Nephron (organoid): ENCODE measurements around the gene KIR3DL1.
"Not testable (repeated sequence)": the region's sequence is repeated elsewhere in the genome, so short reads cannot be mapped to it uniquely, and the experiment has no call there.

ENCODE experiments used
- H3K27ac Mint-ChIP-seq, 3 experiments: 2 replicates each; pipeline ENCODE4 v1.8.0; 2020; ENCODE audit warnings: mixed read lengths in 3 of 3, mild to moderate bottlenecking in 2 of 3, moderate library complexity in 1 of 3
- H3K27me3 Mint-ChIP-seq: 2 replicates; pipeline ENCODE4 v1.8.0; 2021; ENCODE audit warnings: low read depth, mild to moderate bottlenecking, moderate library complexity, mixed read lengths
- H3K36me3 Mint-ChIP-seq: 2 replicates; pipeline ENCODE4 v1.8.0; 2020; ENCODE audit warnings: low read depth, mixed read lengths
- H3K4me1 Mint-ChIP-seq: 2 replicates; pipeline ENCODE4 v1.8.0; 2020; ENCODE audit warnings: mixed read lengths
- H3K4me3 Mint-ChIP-seq, 3 experiments: 2 replicates each; pipeline ENCODE4 v1.8.0; 2020; ENCODE audit warnings: mild to moderate bottlenecking in 3 of 3, mixed read lengths in 3 of 3, moderate library complexity in 2 of 3
- H3K9me3 Mint-ChIP-seq: 2 replicates; pipeline ENCODE4 v1.8.0; 2020; ENCODE audit warnings: mixed read lengths
- TF ChIP-seq, protein P1 (sequence below), 3 experiments: fragments of 200-600 bp; sonication (generic); IDR thresholded peaks; one replicate each; pipeline ENCODE4 v1.5.0; 2021; ENCODE audit warnings: antibody characterized with exemption in 3 of 3; ENCODE audit not compliant: unreplicated experiment in 3 of 3

The KIR3DL1 gene

DNA sequence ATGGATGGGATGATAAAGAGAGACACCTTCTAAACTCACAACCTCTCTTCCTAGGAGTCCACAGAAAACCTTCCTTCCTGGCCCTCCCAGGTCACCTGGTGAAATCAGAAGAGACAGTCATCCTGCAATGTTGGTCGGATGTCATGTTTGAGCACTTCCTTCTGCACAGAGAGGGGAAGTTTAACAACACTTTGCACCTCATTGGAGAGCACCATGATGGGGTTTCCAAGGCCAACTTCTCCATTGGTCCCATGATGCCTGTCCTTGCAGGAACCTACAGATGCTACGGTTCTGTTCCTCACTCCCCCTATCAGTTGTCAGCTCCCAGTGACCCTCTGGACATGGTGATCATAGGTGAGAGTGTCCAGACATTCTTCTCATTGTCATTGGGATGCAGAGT, 21.3 kb downstream of the KIR3DL1 start:
- H3K36me3 Mint-ChIP-seq, H3K4me1 Mint-ChIP-seq, H3K27me3 Mint-ChIP-seq, H3K4me3 Mint-ChIP-seq, H3K27ac Mint-ChIP-seq: not testable (repeated sequence)
- peaks cover 33% of the 10 kb centered on the region for H3K9me3 Mint-ChIP-seq

DNA sequence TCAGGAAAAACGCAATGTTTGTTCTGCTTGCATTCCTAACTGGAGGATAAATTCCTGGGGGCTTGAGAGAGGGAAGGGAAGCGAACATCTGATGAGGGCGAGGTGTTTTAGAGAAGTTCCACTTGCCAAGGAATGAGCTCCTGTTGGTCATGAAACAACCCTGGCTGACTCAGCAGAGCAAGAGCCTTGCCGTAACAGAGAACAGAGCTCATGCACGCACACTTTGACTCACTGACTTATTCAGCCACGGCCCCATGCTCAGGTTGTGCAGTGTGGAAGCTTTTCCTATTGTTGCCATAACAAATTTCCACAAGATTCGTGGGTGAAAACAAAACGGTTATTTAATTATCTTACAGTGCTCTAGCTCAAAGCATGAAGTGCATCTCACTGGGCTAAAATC, 26.9 kb downstream of the KIR3DL1 start:
- H3K36me3 Mint-ChIP-seq, H3K4me3 Mint-ChIP-seq, H3K4me1 Mint-ChIP-seq, H3K27me3 Mint-ChIP-seq, H3K27ac Mint-ChIP-seq: not testable (repeated sequence)
- H3K9me3 Mint-ChIP-seq: peaks cover 43% of the 10 kb centered on the region

DNA sequence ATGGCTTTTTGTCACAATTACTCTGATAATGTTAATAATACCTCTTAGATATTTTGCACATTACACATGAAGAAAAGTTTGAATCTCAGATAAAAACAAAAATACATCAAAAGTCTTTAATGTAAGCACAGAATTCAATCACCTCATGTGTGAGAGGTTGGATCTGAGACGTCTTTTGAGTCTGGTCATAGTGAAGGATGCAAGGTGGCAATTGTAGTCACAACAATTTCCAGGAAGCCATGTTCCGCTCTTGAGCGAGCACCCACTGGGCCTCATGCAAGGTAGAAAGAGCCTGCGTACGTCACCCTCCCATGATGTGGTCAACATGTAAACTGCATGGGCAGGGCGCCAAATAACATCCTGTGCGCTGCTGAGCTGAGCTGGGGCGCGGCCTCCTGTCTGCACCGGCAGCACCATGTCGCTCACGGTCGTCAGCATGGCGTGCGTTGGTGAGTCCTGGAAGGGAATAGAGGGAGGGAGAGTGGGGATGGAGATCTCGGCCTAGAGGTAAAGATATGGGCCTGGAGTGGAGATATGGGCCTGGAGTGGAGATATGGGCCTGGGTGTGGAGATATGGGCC, 33.9 kb downstream of the KIR3DL1 start, which contains the start of gene KIR3DL2:
Gene KIR3DL2, plus strand, starts transcription at position 383 of the 580 bp plus-strand sequence. Its CDS starts 33 bp downstream, at position 416.
- not testable (repeated sequence) for H3K27me3 Mint-ChIP-seq, H3K4me3 Mint-ChIP-seq, H3K4me1 Mint-ChIP-seq, H3K36me3 Mint-ChIP-seq, H3K27ac Mint-ChIP-seq
- peaks cover 64% of the 10 kb centered on the region for H3K9me3 Mint-ChIP-seq

DNA sequence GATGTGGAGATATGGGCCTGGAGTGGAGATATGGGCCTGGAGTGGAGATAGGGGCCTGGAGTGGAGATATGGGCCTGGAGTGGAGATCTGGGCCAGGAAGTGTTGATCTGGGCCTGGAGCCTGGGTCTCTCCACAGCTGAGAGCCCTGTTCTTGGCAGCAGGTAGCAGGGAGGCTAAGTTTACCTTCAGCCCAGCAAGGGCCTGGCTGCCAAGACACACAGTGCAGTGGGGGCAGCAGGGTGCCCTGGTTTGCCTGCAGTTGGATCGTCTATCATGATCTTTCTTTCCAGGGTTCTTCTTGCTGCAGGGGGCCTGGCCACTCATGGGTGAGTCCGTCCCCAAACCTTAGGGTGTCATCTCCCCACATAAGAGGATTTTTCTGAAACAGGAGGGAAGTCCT, 34.7 kb downstream of the KIR3DL1 start:
- TF ChIP-seq, protein P1, sequence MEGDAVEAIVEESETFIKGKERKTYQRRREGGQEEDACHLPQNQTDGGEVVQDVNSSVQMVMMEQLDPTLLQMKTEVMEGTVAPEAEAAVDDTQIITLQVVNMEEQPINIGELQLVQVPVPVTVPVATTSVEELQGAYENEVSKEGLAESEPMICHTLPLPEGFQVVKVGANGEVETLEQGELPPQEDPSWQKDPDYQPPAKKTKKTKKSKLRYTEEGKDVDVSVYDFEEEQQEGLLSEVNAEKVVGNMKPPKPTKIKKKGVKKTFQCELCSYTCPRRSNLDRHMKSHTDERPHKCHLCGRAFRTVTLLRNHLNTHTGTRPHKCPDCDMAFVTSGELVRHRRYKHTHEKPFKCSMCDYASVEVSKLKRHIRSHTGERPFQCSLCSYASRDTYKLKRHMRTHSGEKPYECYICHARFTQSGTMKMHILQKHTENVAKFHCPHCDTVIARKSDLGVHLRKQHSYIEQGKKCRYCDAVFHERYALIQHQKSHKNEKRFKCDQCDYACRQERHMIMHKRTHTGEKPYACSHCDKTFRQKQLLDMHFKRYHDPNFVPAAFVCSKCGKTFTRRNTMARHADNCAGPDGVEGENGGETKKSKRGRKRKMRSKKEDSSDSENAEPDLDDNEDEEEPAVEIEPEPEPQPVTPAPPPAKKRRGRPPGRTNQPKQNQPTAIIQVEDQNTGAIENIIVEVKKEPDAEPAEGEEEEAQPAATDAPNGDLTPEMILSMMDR (IDR thresholded peaks at IDR 0.05; ENCODE audit: unreplicated experiment in 3 of 3): no peak
- Mint-ChIP-seq H3K9me3 (peaks cover 66% of the 10 kb centered on the region), H3K4me3 (no peak overlapping the region), H3K27me3 (no peaks in the 10 kb centered on the region), H3K4me1 (no peaks in the 10 kb centered on the region), H3K36me3 (no peaks in the 10 kb centered on the region), H3K27ac (no peak overlapping the region)

DNA sequence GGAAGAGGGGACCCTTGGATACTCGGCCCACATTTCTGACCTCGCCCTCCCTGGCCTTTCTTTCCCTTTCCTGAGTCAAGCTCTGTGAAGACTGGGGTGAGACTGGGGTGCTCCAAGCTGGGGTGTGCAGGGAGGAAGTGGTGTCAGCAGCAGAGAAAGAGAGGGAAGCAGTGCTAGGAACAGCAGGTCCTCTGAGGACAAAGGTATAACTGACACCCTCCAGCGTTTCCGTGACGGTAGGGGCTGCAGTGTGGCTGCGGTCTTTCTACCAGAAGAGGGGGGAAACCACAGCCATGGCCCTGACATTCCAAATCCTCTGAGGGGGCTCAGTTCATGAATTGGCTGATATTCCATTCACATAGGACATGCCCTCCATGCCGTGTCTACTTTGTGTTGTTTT, 35.1 kb downstream of the KIR3DL1 start:
- Mint-ChIP-seq H3K4me1 (no peaks in the 10 kb centered on the region), H3K27me3 (no peaks in the 10 kb centered on the region), H3K36me3 (no peaks in the 10 kb centered on the region), H3K4me3 (no peak overlapping the region), H3K9me3 (peaks cover 64% of the 10 kb centered on the region), H3K27ac (no peak overlapping the region)
- TF ChIP-seq, protein P1 (IDR thresholded peaks at IDR 0.05; ENCODE audit: unreplicated experiment in 3 of 3): no peak

DNA sequence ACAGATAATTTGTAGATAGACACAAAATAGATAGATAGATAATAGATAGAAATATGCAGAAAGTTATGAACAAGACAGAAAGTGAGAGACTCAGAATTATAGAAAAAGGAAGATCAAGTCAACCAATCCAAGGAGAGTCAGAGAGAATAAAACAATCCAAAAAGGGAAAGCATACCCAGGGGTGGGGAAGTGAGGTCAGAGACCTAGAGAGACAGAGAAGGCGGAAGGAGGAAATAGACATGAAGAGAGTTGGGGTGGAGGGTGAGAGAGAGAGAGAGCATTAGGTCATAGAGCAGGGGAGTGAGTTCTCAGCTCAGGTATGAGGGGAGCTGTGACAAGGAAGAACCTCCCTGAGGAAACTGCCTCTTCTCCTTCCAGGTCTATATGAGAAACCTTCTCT, 39.0 kb downstream of the KIR3DL1 start:
- not testable (repeated sequence) for H3K4me3 Mint-ChIP-seq, H3K4me1 Mint-ChIP-seq
- H3K9me3 Mint-ChIP-seq: peaks cover 47% of the 10 kb centered on the region

DNA sequence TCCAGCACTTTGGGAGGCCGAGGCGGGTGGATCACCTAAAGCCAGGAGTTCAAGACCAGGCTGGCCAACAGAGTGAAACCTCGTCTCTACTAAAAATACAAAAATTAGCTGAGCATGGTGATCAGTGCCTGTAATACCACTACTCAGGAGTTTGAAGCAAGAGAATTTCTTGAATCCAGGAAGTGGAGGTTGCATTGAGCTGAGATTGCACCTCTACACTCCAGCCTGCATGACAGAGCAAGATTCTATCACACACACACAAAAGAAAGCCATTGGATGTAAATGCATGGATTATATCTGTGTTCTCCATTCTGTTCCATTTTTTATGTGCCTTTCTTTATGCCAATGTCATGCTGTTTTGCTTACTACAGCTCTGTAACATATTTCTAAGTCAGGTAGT, 42.2 kb downstream of the KIR3DL1 start:
- not testable (repeated sequence) for H3K4me1 Mint-ChIP-seq, H3K36me3 Mint-ChIP-seq, H3K27ac Mint-ChIP-seq, H3K27me3 Mint-ChIP-seq, H3K4me3 Mint-ChIP-seq
- H3K9me3 Mint-ChIP-seq: peaks cover 39% of the 10 kb centered on the region

More for the DNA sequence above, 39.0 kb downstream of the KIR3DL1 start:
- not testable (repeated sequence) for H3K27me3 Mint-ChIP-seq, H3K27ac Mint-ChIP-seq, H3K36me3 Mint-ChIP-seq

DNA sequence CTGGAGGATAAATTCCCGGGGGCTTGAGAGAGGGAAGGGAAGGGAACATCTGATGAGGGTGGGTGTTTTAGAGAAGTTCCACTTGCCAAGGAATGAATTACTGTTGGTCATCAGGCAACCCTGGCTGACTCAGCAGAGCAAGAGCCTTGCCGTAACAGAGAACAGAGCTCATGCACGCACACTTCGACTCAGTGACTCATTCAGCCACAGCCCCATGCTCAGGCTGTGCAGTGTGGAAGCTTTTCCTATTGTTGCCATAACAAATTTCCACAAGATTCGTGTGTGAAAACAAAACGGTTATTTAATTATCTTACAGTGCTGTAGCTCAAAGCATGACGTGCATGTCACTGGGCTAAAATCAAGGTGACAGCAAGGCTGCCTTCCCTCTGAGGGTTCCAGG, 43.2 kb downstream of the KIR3DL1 start:
- not testable (repeated sequence) for H3K27ac Mint-ChIP-seq, H3K27me3 Mint-ChIP-seq, H3K4me1 Mint-ChIP-seq, H3K4me3 Mint-ChIP-seq, H3K36me3 Mint-ChIP-seq
- peaks cover 34% of the 10 kb centered on the region for H3K9me3 Mint-ChIP-seq

DNA sequence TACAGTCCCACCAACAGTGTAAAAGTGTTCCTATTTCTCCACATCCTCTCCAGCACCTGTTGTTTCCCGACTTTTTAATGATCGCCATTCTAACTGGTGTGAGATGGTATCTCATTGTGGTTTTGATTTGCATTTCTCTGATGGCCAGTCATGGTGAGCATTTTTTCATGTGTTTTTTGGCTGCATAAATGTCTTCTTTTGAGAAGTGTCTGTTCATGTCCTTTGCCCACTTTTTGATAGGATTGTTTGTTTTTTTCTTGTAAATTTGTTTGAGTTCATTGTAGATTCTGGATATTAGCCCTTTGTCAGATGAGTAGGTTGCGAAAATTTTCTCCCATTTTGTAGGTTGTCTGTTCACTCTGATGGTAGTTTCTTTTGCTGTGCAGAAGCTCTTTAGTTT, 47.2 kb downstream of the KIR3DL1 start:
- H3K9me3 Mint-ChIP-seq: peaks cover 35% of the 10 kb centered on the region
- H3K4me1 Mint-ChIP-seq, H3K27ac Mint-ChIP-seq, H3K4me3 Mint-ChIP-seq, H3K36me3 Mint-ChIP-seq, H3K27me3 Mint-ChIP-seq: not testable (repeated sequence)

DNA sequence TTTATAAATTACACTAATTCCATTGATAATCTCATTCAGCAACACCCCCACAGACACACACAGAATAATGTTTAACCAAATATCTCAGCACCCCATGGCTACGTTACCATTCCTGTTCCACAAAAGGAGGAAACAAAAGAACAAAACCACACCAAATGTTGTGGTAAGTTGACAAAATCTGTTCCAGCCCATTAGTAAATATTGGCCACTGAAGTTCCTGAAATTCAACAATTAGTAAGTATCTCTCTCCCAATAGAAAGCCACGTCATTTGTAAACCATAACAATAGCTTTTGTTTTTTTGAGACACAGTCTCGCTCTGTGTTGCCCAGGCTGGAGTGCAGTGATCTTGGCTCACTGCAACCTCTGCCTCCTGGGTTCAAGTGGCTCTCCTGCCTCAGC, 55.4 kb downstream of the KIR3DL1 start:
- no peak overlapping the region for H3K4me3 Mint-ChIP-seq
- H3K9me3 Mint-ChIP-seq: peaks cover 46% of the 10 kb centered on the region
- no peak overlapping the region for H3K27ac Mint-ChIP-seq
- peaks cover 2% of the 10 kb centered on the region for H3K36me3 Mint-ChIP-seq
- TF ChIP-seq, protein P1 (IDR thresholded peaks at IDR 0.05; ENCODE audit: unreplicated experiment in 3 of 3): no peak
- H3K27me3 Mint-ChIP-seq: no peaks in the 10 kb centered on the region
- H3K4me1 Mint-ChIP-seq: no peaks in the 10 kb centered on the region
